HepG2 (cell line): ENCODE data around the gene XIST. TPM values are rescaled to one million over a fixed set of nuclear protein-coding genes. Genes with fewer than 3 reads are reported as not detected.

Experiments
- ATAC-seq: fragments of 200-7000 bp; cut with Tn5 transposase; 3 replicates; pipeline ENCODE4 v1.9.1; 2020; ENCODE audit warnings: mild to moderate bottlenecking, moderate library complexity
- BruUV-seq: library from RNA; stranded (reverse); fragments of 400-500 nt; replicated peaks from 2 replicates; lab custom pipeline; 2021; lab: Mats Ljungman, UMichigan
- CTCF ChIA-PET: fragments of 300-600 bp; formaldehyde crosslinking; extraction: SDS; loops from one replicate; lab custom pipeline; 2021; ENCODE audit warnings: low total read pairs, inconsistent platforms, low intra/inter-chr PET ratio; lab: Yijun Ruan, JAX
- POLR2A ChIA-PET: fragments of 350-600 bp; sonication (Branson Sonifier 250); formaldehyde crosslinking; loops from one replicate; lab custom pipeline; 2020; ENCODE audit warnings: antibody characterized with exemption, inconsistent platforms; lab: Yijun Ruan, JAX
- DNase-seq: peaks from one replicate; pipeline ENCODE4 v3.0.0-alpha.2; 2015; ENCODE audit warnings: low spot score
- FAIRE-seq: peaks from 3 replicates; lab custom pipeline; 2011; peaks lifted over from hg19 to GRCh38; lab: Jason Lieb, UNC
- H2AFZ ChIP-seq: one replicate; pipeline ENCODE4 v1.6.1; 2011; ENCODE audit warnings: low read length, inconsistent platforms
- H3K27ac ChIP-seq: fragments of 300-600 bp; 3 replicates; pipeline ENCODE4 v1.8.0; 2011; ENCODE audit warnings: mixed run types, mild to moderate bottlenecking, mixed read lengths, low read length, inconsistent platforms; ENCODE audit not compliant: insufficient read depth; ENCODE audit errors: extremely low read length
- H3K27me3 ChIP-seq, 2 experiments: fragments of 200-600 bp in 1 of 2; 2 replicates in 1 of 2; 3 replicates in 1 of 2; pipeline versions ENCODE4 v1.6.0 to v1.8.0; 2011; ENCODE audit warnings: low read length in 2 of 2, mild to moderate bottlenecking in 2 of 2, moderate library complexity in 2 of 2, inconsistent platforms in 1 of 2; ENCODE audit not compliant: insufficient read depth in 2 of 2, control insufficient read depth in 1 of 2
- H3K36me3 ChIP-seq, 2 experiments: fragments of 200-600 bp in 1 of 2; replicated peaks in 1 of 2; 2 replicates in 1 of 2; 3 replicates in 1 of 2; pipeline versions ENCODE4 v1.5.1 to v1.8.0; 2011; ENCODE audit warnings: low read length in 2 of 2, inconsistent platforms in 1 of 2; ENCODE audit not compliant: insufficient read depth in 2 of 2, control insufficient read depth in 1 of 2
- H3K4me1 ChIP-seq: 2 replicates; pipeline ENCODE4 v1.5.1; 2012; ENCODE audit warnings: low read length, inconsistent platforms; ENCODE audit not compliant: insufficient read depth
- H3K4me2 ChIP-seq: 2 replicates; pipeline ENCODE4 v1.6.0; 2011; ENCODE audit warnings: low read depth, low read length, inconsistent platforms
- H3K4me3 ChIP-seq, 3 experiments: fragments of 200-600 bp in 1 of 3; sonication (generic), shearing (Covaris generic) in 1 of 3; replicated peaks in 1 of 3; 2 replicates each; pipeline ENCODE4 v1.5.1; 2011 to 2016; ENCODE audit warnings: low read length in 3 of 3, inconsistent platforms in 2 of 3, low read depth in 2 of 3, mild to moderate bottlenecking in 2 of 3, control low read depth in 1 of 3, mixed read lengths in 1 of 3; ENCODE audit not compliant: insufficient read depth in 1 of 3
- H3K79me2 ChIP-seq: one replicate; pipeline ENCODE4 v1.6.1; 2011; ENCODE audit warnings: low read length, inconsistent platforms; ENCODE audit not compliant: insufficient read depth
- H3K9ac ChIP-seq: 2 replicates; pipeline ENCODE4 v1.6.0; 2011; ENCODE audit warnings: mild to moderate bottlenecking, low read depth, low read length, inconsistent platforms; ENCODE audit not compliant: insufficient read depth
- H3K9me3 ChIP-seq: 2 replicates; pipeline ENCODE4 v1.5.1; 2012; ENCODE audit warnings: mild to moderate bottlenecking, low read length
- H4K20me1 ChIP-seq: 2 replicates; pipeline ENCODE4 v1.6.0; 2011; ENCODE audit warnings: inconsistent platforms, mild to moderate bottlenecking, low read length, moderate library complexity; ENCODE audit not compliant: insufficient read depth
- KAT2B ChIP-seq: fragments of 150-350 bp; IDR thresholded peaks from 2 replicates; pipeline ENCODE4 v1.6.1; 2014; ENCODE audit warnings: low read depth, low read length, borderline replicate concordance
- SAP130 ChIP-seq: IDR thresholded peaks from 2 replicates; pipeline ENCODE4 v1.6.1; 2016; ENCODE audit warnings: low read depth
- SIN3B ChIP-seq: fragments of 150-350 bp; IDR thresholded peaks from 2 replicates; pipeline ENCODE4 v1.6.1; 2014; ENCODE audit warnings: low read length
- SNRNP70 ChIP-seq: fragments of 200-400 bp; formaldehyde crosslinking; IDR thresholded peaks from 2 replicates; pipeline ENCODE4 v1.6.1; 2017; ENCODE audit warnings: mild to moderate bottlenecking, low read depth, low read length, moderate library complexity
- TBP ChIP-seq: sonication (generic); formaldehyde crosslinking; IDR thresholded peaks from 2 replicates; pipeline ENCODE4 v1.5.0; 2020; ENCODE audit warnings: missing genetic modification reagents
- TOPORS ChIP-seq: sonication (generic); formaldehyde crosslinking; IDR thresholded peaks from 2 replicates; pipeline ENCODE4 v1.8.0; 2023; ENCODE audit warnings: mild to moderate bottlenecking, missing genetic modification reagents
- TRIM24 ChIP-seq: sonication (generic); formaldehyde crosslinking; IDR thresholded peaks from 2 replicates; pipeline ENCODE4 v1.8.0; 2022; ENCODE audit warnings: mild to moderate bottlenecking, missing genetic modification reagents
- ZMYM3 ChIP-seq: sonication (generic); formaldehyde crosslinking; IDR thresholded peaks from 2 replicates; pipeline ENCODE4 v1.5.1; 2020; ENCODE audit warnings: mild to moderate bottlenecking, missing genetic modification reagents
- ZNF180 ChIP-seq: sonication (generic); formaldehyde crosslinking; IDR thresholded peaks from 2 replicates; pipeline ENCODE4 v1.4.0; 2020; ENCODE audit warnings: low read depth, missing genetic modification reagents, borderline replicate concordance
- ZNF605 ChIP-seq: sonication (generic); formaldehyde crosslinking; IDR thresholded peaks from 2 replicates; pipeline ENCODE4 v1.8.0; 2022; ENCODE audit warnings: mild to moderate bottlenecking, missing genetic modification reagents
- ZNF749 ChIP-seq: sonication (generic); formaldehyde crosslinking; IDR thresholded peaks from 2 replicates; pipeline ENCODE4 v1.8.0; 2022; ENCODE audit warnings: mild to moderate bottlenecking, missing genetic modification reagents, moderate library complexity, borderline replicate concordance
- ZNF788 ChIP-seq: sonication (generic); formaldehyde crosslinking; IDR thresholded peaks from 2 replicates; pipeline ENCODE4 v1.5.0; 2020; ENCODE audit warnings: mild to moderate bottlenecking, missing genetic modification reagents, borderline replicate concordance
- ZNF850 ChIP-seq: sonication (generic); formaldehyde crosslinking; conservative IDR thresholded peaks from 2 replicates; pipeline ENCODE4 v1.9.0; 2021; ENCODE audit warnings: mild to moderate bottlenecking, missing genetic modification reagents
- ZNF891 ChIP-seq: sonication (generic); formaldehyde crosslinking; IDR thresholded peaks from 2 replicates; pipeline ENCODE4 v1.5.0; 2020; ENCODE audit warnings: mild to moderate bottlenecking, missing genetic modification reagents
- WGBS: methylation state at CpG from one replicate; pipeline ENCODE4 v1.1.6; 2017; ENCODE audit warnings: low lambda C conversion rate; 5-methylcytosine and 5-hydroxymethylcytosine counted together
- in situ Hi-C: cut with HindIII; loops from 2 replicates; pipeline ENCODE4 v1.10.0; 2017; ENCODE audit warnings: low pct_unique_long_range_greater_than_20kb; ENCODE audit not compliant: extremely low pct_ligation_motif_present
- intact Hi-C: fragments of 100-400 bp; cut with micrococcal nuclease; formaldehyde crosslinking; loops from one replicate; pipeline ENCODE4 v1.10.0; 2022; ENCODE audit not compliant: unreplicated experiment
- polyA plus RNA-seq, 8 experiments: library from polyadenylated mRNA; depleted of rRNA in 3 of 8; stranded (reverse) in 7 of 8; unstranded in 1 of 8; fragments of >200 nt; fragmentation: Illumina TruSeq in 4 of 8; extraction: Trizol in 4 of 8; gene quantifications; 2 replicates each; pipeline versions ENCODE4 v1.2.1 to v1.2.3, GENCODE V29; 2011 to 2016; ENCODE audit warnings: low read depth in 4 of 8, missing spikeins in 1 of 8, mixed read lengths in 1 of 8; ENCODE audit not compliant: insufficient read depth in 1 of 8
- total RNA-seq, 5 experiments: library from RNA; depleted of rRNA; stranded (reverse); fragments of >200 nt; fragmentation: Illumina TruSeq; extraction: Trizol; gene quantifications; 2 replicates each; pipeline ENCODE4 v1.2.3, GENCODE V29; 2016; ENCODE audit warnings: low read depth in 1 of 5
- TF ChIP-seq, protein P1 (sequence below): sonication (generic); formaldehyde crosslinking; IDR thresholded peaks from 2 replicates; pipeline ENCODE4 v1.4.0; 2020; ENCODE audit warnings: mild to moderate bottlenecking, missing genetic modification reagents
- TF ChIP-seq, protein P2 (sequence below): sonication (generic); formaldehyde crosslinking; IDR thresholded peaks from 2 replicates; pipeline ENCODE4 v1.8.0; 2022; ENCODE audit warnings: mild to moderate bottlenecking, missing genetic modification reagents, borderline replicate concordance
- TF ChIP-seq, protein P3 (sequence below): IDR thresholded peaks from 2 replicates; pipeline ENCODE4 v1.6.1; 2016; ENCODE audit warnings: control low read depth

XIST gene
- total and polyA plus RNA-seq, 2 of the 13 experiments (the other 11 are each of a cell fraction or from before 2014, with no cell fraction given) = 0.02 to 0.26 TPM

- Histone ChIP-seq H3K4me2 (no peak overlapping the region), H3K36me3 (no peaks in the 10 kb centered on the region), H4K20me1 (no peaks in the 10 kb centered on the region), H3K9ac (no peak overlapping the region), H3K4me3 (no peak overlapping the region), H2AFZ (no peak overlapping the region), H3K4me1 (no peaks in the 10 kb centered on the region), H3K27ac (no peak overlapping the region), H3K79me2 (no peaks in the 10 kb centered on the region), H3K9me3 (no peaks in the 10 kb centered on the region), H3K27me3 (no peaks in the 10 kb centered on the region)
- CTCF ChIA-PET = no interaction called here
- no peak for TF ChIP-seq KAT2B
- no peak for TF ChIP-seq TOPORS (CRISPR knock-in tag)
- TF ChIP-seq ZNF891 (CRISPR knock-in tag) = no peak
- TF ChIP-seq ZNF788 (CRISPR knock-in tag) = no peak
- DNase-seq = no peak
- intact Hi-C loops (no loop called here), in situ Hi-C loops (no loop called here)
- BruUV-seq = no TSS peak
- no peak for ATAC-seq
- no CpG with 5 or more reads among the region's 1 CpG for WGBS
- POLR2A ChIA-PET = no interaction called here
- FAIRE-seq = no peak
Measured at GRCh38 chrX:73868916-73869315, 16.4 kb upstream of the XIST start.

DNA sequence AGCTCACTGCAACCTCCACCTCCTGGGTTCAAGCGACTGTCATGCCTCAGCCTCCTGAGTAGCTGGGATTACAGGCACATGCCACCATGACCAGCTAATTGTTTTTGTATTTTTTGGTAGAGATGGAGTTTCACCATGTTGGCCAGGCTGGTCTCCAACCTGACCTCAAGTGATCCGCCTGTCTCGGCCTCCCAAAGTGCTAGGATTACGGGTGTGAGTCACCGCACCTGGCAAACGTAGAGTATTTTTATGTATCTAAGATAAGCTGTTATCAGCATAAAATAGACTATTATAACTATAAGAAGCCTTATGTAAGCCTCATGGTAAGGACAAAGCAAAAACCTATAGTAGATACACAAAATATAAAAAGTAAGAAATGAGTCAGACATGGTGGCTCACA, 14.6 kb upstream of the XIST start:
- no peak overlapping the region for H3K9ac ChIP-seq
- no peak overlapping the region for H2AFZ ChIP-seq
- BruUV-seq = no TSS peak
- H3K4me3 ChIP-seq = no peak overlapping the region
- H3K27ac ChIP-seq = no peak overlapping the region
- no peaks in the 10 kb centered on the region for H3K27me3 ChIP-seq
- DNase-seq (no peak), ATAC-seq (no peak), FAIRE-seq (no peak)
- no peaks in the 10 kb centered on the region for H3K79me2 ChIP-seq
- no peaks in the 10 kb centered on the region for H3K4me1 ChIP-seq
- no peaks in the 10 kb centered on the region for H3K9me3 ChIP-seq
- in situ Hi-C loops = no loop called here
- no peaks in the 10 kb centered on the region for H3K36me3 ChIP-seq
- H3K4me2 ChIP-seq = no peak overlapping the region
- CTCF ChIA-PET = no interaction called here
- no peaks in the 10 kb centered on the region for H4K20me1 ChIP-seq
- 13% methylated on average over 6 of the region's 6 CpGs for WGBS
- TF ChIP-seq ZMYM3 (CRISPR knock-in tag) (no peak), ZNF749 (CRISPR knock-in tag) (no peak), TBP (CRISPR knock-in tag) (no peak), TRIM24 (no peak), ZNF850 (CRISPR knock-in tag) (no peak), SIN3B (no peak), SAP130 (no peak), ZNF180 (CRISPR knock-in tag) (no peak), SNRNP70 (no peak), ZNF605 (CRISPR knock-in tag) (no peak)
- TF ChIP-seq, protein P1, sequence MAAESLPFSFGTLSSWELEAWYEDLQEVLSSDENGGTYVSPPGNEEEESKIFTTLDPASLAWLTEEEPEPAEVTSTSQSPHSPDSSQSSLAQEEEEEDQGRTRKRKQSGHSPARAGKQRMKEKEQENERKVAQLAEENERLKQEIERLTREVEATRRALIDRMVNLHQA (CRISPR knock-in tag) = no peak
- TF ChIP-seq, protein P2, sequence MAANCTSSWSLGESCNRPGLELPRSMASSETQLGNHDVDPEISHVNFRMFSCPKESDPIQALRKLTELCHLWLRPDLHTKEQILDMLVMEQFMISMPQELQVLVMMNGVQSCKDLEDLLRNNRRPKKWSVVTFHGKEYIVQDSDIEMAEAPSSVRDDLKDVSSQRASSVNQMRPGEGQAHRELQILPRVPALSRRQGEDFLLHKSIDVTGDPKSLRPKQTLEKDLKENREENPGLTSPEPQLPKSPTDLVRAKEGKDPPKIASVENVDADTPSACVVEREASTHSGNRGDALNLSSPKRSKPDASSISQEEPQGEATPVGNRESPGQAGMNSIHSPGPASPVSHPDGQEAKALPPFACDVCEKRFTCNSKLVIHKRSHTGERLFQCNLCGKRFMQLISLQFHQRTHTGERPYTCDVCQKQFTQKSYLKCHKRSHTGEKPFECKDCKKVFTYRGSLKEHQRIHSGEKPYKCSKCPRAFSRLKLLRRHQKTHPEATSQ (CRISPR knock-in tag) = no peak
- TF ChIP-seq, protein P3, sequence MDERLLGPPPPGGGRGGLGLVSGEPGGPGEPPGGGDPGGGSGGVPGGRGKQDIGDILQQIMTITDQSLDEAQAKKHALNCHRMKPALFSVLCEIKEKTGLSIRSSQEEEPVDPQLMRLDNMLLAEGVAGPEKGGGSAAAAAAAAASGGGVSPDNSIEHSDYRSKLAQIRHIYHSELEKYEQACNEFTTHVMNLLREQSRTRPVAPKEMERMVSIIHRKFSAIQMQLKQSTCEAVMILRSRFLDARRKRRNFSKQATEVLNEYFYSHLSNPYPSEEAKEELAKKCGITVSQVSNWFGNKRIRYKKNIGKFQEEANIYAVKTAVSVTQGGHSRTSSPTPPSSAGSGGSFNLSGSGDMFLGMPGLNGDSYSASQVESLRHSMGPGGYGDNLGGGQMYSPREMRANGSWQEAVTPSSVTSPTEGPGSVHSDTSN (CRISPR knock-in tag) = no peak
- POLR2A ChIA-PET = no interaction called here
- intact Hi-C loops = no loop called here
